Uterus (tissue), 2 donors: ENCODE results near the gene PANX1.

Experiments
- CTCF ChIP-seq, 4 experiments: fragments of 200-600 bp in 2 of 4; fragments of 450-650 bp in 2 of 4; sonication (generic) in 2 of 4; IDR thresholded peaks; one replicate each; pipeline ENCODE4 v1.5.1; 2016 to 2019; ENCODE audit warnings: antibody characterized with exemption in 4 of 4, mild to moderate bottlenecking in 2 of 4, moderate library complexity in 1 of 4
- POLR2A ChIP-seq, 2 donors: fragments of 450-650 bp; IDR thresholded peaks; one replicate each; pipeline ENCODE4 v1.6.1; 2016; ENCODE audit warnings: antibody characterized with exemption in 2 of 2, mild to moderate bottlenecking in 1 of 2, moderate library complexity in 1 of 2

- TF ChIP-seq CTCF (IDR thresholded peaks at IDR 0.05) (no peak), POLR2A (IDR thresholded peaks at IDR 0.05) (no peak)
These were observed 66.1 kb downstream of the PANX1 start for GRCh38 chr11:94194712-94195111.
